GM12878 (cell line): Measurements from ENCODE around the gene DDX10. TPM values are rescaled to one million over a fixed set of nuclear protein-coding genes. Genes with fewer than 3 reads are reported as not detected.

Experiments
- ATAC-seq: fragments of 200-7000 bp; cut with Tn5 transposase; 3 replicates; pipeline ENCODE4 v1.9.1; 2020; ENCODE audit warnings: mild to moderate bottlenecking, moderate library complexity
- BruUV-seq: library from RNA; stranded (reverse); fragments of 400-500 nt; replicated peaks from 2 replicates; lab custom pipeline; 2021; lab: Mats Ljungman, UMichigan
- CTCF ChIA-PET: fragments of 300-600 bp; sonication (Branson Sonifier 250); formaldehyde crosslinking; extraction: SDS; loops from one replicate; lab custom pipeline; 2021; ENCODE audit warnings: inconsistent platforms; lab: Yijun Ruan, JAX
- POLR2A ChIA-PET: fragments of 350-600 bp; formaldehyde crosslinking; extraction: SDS; loops from one replicate; lab custom pipeline; 2021; ENCODE audit warnings: inconsistent platforms; lab: Charles Lee
- RAD21 ChIA-PET: fragments of 300-600 bp; sonication (Branson Sonifier 250); formaldehyde crosslinking; loops from one replicate; lab custom pipeline; 2023; ENCODE audit warnings: antibody characterized with exemption; ENCODE audit not compliant: unreplicated experiment; lab: Charles Lee
- SMC1A ChIA-PET: fragments of 300-600 bp; sonication (Branson Sonifier 250); formaldehyde crosslinking; loops from one replicate; lab custom pipeline; 2023; ENCODE audit not compliant: unreplicated experiment, uncharacterized antibody; lab: Charles Lee
- DNase-seq: peaks from one replicate; pipeline ENCODE4 v3.0.0-alpha.2; 2011; ENCODE audit warnings: low read depth, low spot score
- FAIRE-seq: peaks from 3 replicates; lab custom pipeline; 2011; peaks lifted over from hg19 to GRCh38; lab: Jason Lieb, UNC
- H2AFZ ChIP-seq: 2 replicates; pipeline ENCODE4 v1.6.0; 2011; ENCODE audit warnings: low read depth, low read length, control low read depth; ENCODE audit not compliant: control insufficient read depth
- H3K27ac ChIP-seq: 2 replicates; pipeline ENCODE4 v1.5.1; 2011; ENCODE audit warnings: control low read depth; ENCODE audit not compliant: control insufficient read depth, insufficient read depth
- H3K27me3 ChIP-seq, 2 experiments: replicated peaks in 1 of 2; 2 replicates each; pipeline versions ENCODE4 v1.6.0 to v1.6.1; 2011; ENCODE audit warnings: low read length in 1 of 2; ENCODE audit not compliant: control insufficient read depth in 2 of 2, insufficient read depth in 2 of 2
- H3K36me3 ChIP-seq, 2 experiments: 2 replicates each; pipeline ENCODE4 v1.5.1; 2011; ENCODE audit warnings: low read length in 1 of 2; ENCODE audit not compliant: control insufficient read depth in 2 of 2, insufficient read depth in 2 of 2
- H3K4me1 ChIP-seq: 2 replicates; pipeline ENCODE4 v1.6.1; 2011; ENCODE audit warnings: mild to moderate bottlenecking, low read length, moderate library complexity, mixed read lengths; ENCODE audit not compliant: control insufficient read depth, insufficient read depth
- H3K4me2 ChIP-seq: 2 replicates; pipeline ENCODE4 v1.6.0; 2011; ENCODE audit warnings: control low read depth; ENCODE audit not compliant: control insufficient read depth, insufficient read depth
- H3K4me3 ChIP-seq: fragments of 200-600 bp; sonication (generic); 2 replicates; pipeline ENCODE4 v1.5.1; 2016
- H3K79me2 ChIP-seq: 2 replicates; pipeline ENCODE4 v1.6.0; 2011; ENCODE audit warnings: low read length; ENCODE audit not compliant: control insufficient read depth, insufficient read depth
- H3K9ac ChIP-seq: 2 replicates; pipeline ENCODE4 v1.8.0; 2011; ENCODE audit warnings: low read length, control low read depth, mixed read lengths; ENCODE audit not compliant: control insufficient read depth, insufficient read depth
- H3K9me3 ChIP-seq: replicated peaks from 3 replicates; pipeline ENCODE4 v1.5.1; 2011; ENCODE audit warnings: mild to moderate bottlenecking, low read length; ENCODE audit not compliant: control insufficient read depth, insufficient read depth
- H4K20me1 ChIP-seq: 2 replicates; pipeline ENCODE4 v1.6.0; 2011; ENCODE audit not compliant: control insufficient read depth, insufficient read depth
- BACH1 ChIP-seq: fragments of 450-650 bp; IDR thresholded peaks from 2 replicates; pipeline ENCODE4 v1.6.1; 2017; ENCODE audit warnings: mild to moderate bottlenecking, borderline replicate concordance
- CHD2 ChIP-seq: IDR thresholded peaks from 2 replicates; pipeline ENCODE4 v1.6.1; 2011; ENCODE audit warnings: low read depth, low read length, improper control_type of control experiment, borderline replicate concordance
- EP300 ChIP-seq, 2 experiments: fragments of 150-350 bp in 1 of 2; IDR thresholded peaks; 2 replicates each; pipeline ENCODE4 v1.6.1; 2011 to 2012; ENCODE audit warnings: low read depth in 2 of 2, low read length in 2 of 2, borderline replicate concordance in 1 of 2, improper control_type of control experiment in 1 of 2, inconsistent platforms in 1 of 2; ENCODE audit not compliant: control insufficient read depth in 1 of 2
- NR2C1 ChIP-seq: fragments of 450-650 bp; IDR thresholded peaks from 2 replicates; pipeline ENCODE4 v1.6.1; 2017; ENCODE audit warnings: antibody characterized with exemption, mild to moderate bottlenecking, moderate library complexity
- YY1 ChIP-seq: IDR thresholded peaks from 2 replicates; pipeline ENCODE4 v1.6.1; 2011; ENCODE audit warnings: low read depth, mild to moderate bottlenecking, low read length
- WGBS: methylation state at CpG from one replicate; pipeline ENCODE4 v1.1.6; 2016; ENCODE audit warnings: low lambda C conversion rate; ENCODE audit not compliant: insufficient replicate concordance, insufficient coverage; ENCODE audit errors: missing lambda C conversion rate; 5-methylcytosine and 5-hydroxymethylcytosine counted together
- in situ Hi-C: fragments of 300-500 bp; cut with MboI; formaldehyde crosslinking; loops from 9 replicates; pipeline ENCODE4 v1.14.3; 2018; ENCODE audit warnings: mixed read lengths
- intact Hi-C: fragments of 100-400 bp; cut with micrococcal nuclease; formaldehyde crosslinking; loops from one replicate; pipeline ENCODE4 v1.14.2; 2022; ENCODE audit not compliant: unreplicated experiment
- polyA plus RNA-seq, 11 experiments: library from polyadenylated mRNA; depleted of rRNA in 4 of 11; unstranded in 6 of 11; stranded (reverse) in 5 of 11; fragments of >200 nt; fragmentation: Nextera tagmentation in 4 of 11; fragmentation: Illumina TruSeq in 1 of 11; extraction: Ambion mirVana in 4 of 11; extraction: Trizol in 1 of 11; gene quantifications; 1 replicate in 1 of 11; 2 replicates in 10 of 11; pipeline versions ENCODE4 v1.2.1 to v1.2.3, GENCODE V29; 2011 to 2016; ENCODE audit warnings: inconsistent platforms in 2 of 11, missing spikeins in 2 of 11, low read depth in 1 of 11
- total RNA-seq, 4 experiments: library from RNA; depleted of rRNA in 3 of 4; stranded (reverse); fragments of >200 nt in 3 of 4; fragmentation: Illumina TruSeq in 1 of 4; extraction: Trizol in 1 of 4; gene quantifications; 2 replicates each; pipeline versions ENCODE4 v1.2.1 to v1.2.3, GENCODE V29; 2013 to 2021
- TF ChIP-seq, protein P1 (sequence below): fragments of 450-650 bp; conservative IDR thresholded peaks from 2 replicates; pipeline ENCODE4 v1.6.1; 2017; ENCODE audit warnings: mild to moderate bottlenecking, moderate library complexity
- TF ChIP-seq, protein P2 (sequence below): fragments of 450-650 bp; IDR thresholded peaks from 2 replicates; pipeline ENCODE4 v1.6.1; 2018; ENCODE audit warnings: borderline replicate concordance, mild to moderate bottlenecking; ENCODE audit not compliant: partially characterized antibody
- TF ChIP-seq, protein P3 (sequence below): fragments of 150-350 bp; IDR thresholded peaks from 2 replicates; pipeline ENCODE4 v1.6.1; 2016; ENCODE audit warnings: low read depth, low read length
- TF ChIP-seq, protein P4 (sequence below): fragments of 450-650 bp; IDR thresholded peaks from 2 replicates; pipeline ENCODE4 v1.6.1; 2017; ENCODE audit warnings: low read depth, mild to moderate bottlenecking, moderate library complexity
- TF ChIP-seq, protein P5 (sequence below): IDR thresholded peaks from 2 replicates; pipeline ENCODE4 v1.6.1; 2012; ENCODE audit warnings: low read depth, low read length, improper control_type of control experiment

Gene DDX10
- total and polyA plus RNA-seq, 10 of the 15 experiments (the other 5 are each of a cell fraction or from before 2014, with no cell fraction given): 20.9 to 51.5 (median 31.9) TPM

DNA sequence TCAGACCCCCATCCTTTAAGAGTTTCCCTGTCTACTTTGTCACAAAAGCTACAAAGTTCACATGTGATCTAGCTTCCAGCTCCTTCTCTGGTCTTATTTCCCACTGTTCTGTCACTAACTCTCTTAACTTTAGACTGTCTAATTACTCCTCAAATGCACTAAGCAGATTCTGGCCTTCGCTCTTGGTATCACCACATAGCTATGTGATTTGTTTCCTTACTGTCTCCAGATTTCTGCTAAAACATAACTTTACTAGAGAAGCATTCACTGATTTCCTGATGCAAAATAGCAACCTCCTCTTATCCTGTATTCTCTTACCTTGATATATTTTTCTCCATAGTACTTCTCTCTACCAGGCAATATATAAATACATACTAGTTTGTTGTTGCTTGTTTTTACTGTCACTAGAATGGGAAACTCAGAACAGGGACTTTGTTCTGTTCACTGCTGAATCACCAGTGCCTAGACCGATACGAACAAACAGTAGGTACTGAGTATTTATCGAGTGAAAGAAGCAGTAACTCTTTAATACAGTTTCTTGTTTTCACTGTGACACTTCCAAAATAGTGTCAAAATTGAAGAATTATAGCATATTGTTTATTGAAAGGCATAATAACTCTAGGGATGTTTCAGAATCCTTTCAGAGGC is 205.6 kb downstream of the DDX10 start:
- Histone ChIP-seq H3K27me3 (no peaks in the 10 kb centered on the region), H4K20me1 (no peaks in the 10 kb centered on the region), H3K27ac (no peak overlapping the region), H3K4me2 (no peak overlapping the region), H2AFZ (no peak overlapping the region), H3K4me1 (no peaks in the 10 kb centered on the region), H3K79me2 (no peaks in the 10 kb centered on the region), H3K9ac (no peak overlapping the region), H3K4me3 (no peak overlapping the region), H3K36me3 (no peaks in the 10 kb centered on the region), H3K9me3 (no peaks in the 10 kb centered on the region)
- RAD21 ChIA-PET: interaction anchor here (0.9 to 4.9 kb wide), 4 partner anchors 26 to 172 kb away, joined by 3 to 37 read pairs (median 4); no protein-coding TSS in a partner anchor
- intact Hi-C loops: loop anchor here (1.0 kb wide), 1 partner anchor 172 kb away; no protein-coding TSS in a partner anchor
- in situ Hi-C loops: loop anchor here (5.0 kb wide), 1 partner anchor 173 kb away; no protein-coding TSS in a partner anchor
- DNase-seq: no peak
- no peak for FAIRE-seq
- no TSS peak for BruUV-seq
- WGBS: 98% methylated on average over 4 of the region's 4 CpGs
- CTCF ChIA-PET: interaction anchor here (0.7 to 6.3 kb wide), 10 partner anchors 10 to 173 kb away, joined by 3 to 50 read pairs (median 4); no protein-coding TSS in a partner anchor
- SMC1A ChIA-PET: interaction anchor here (0.7 to 2.5 kb wide), 9 partner anchors 17 to 188 kb away, joined by 3 to 20 read pairs (median 4); no protein-coding TSS in a partner anchor
- no peak for ATAC-seq
- POLR2A ChIA-PET: interaction anchor here (0.6 kb wide), 1 partner anchor 156 kb away, joined by 3 read pairs; no protein-coding TSS in a partner anchor
- TF ChIP-seq, protein P1, sequence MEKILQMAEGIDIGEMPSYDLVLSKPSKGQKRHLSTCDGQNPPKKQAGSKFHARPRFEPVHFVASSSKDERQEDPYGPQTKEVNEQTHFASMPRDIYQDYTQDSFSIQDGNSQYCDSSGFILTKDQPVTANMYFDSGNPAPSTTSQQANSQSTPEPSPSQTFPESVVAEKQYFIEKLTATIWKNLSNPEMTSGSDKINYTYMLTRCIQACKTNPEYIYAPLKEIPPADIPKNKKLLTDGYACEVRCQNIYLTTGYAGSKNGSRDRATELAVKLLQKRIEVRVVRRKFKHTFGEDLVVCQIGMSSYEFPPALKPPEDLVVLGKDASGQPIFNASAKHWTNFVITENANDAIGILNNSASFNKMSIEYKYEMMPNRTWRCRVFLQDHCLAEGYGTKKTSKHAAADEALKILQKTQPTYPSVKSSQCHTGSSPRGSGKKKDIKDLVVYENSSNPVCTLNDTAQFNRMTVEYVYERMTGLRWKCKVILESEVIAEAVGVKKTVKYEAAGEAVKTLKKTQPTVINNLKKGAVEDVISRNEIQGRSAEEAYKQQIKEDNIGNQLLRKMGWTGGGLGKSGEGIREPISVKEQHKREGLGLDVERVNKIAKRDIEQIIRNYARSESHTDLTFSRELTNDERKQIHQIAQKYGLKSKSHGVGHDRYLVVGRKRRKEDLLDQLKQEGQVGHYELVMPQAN: no peak
- TF ChIP-seq, protein P2, sequence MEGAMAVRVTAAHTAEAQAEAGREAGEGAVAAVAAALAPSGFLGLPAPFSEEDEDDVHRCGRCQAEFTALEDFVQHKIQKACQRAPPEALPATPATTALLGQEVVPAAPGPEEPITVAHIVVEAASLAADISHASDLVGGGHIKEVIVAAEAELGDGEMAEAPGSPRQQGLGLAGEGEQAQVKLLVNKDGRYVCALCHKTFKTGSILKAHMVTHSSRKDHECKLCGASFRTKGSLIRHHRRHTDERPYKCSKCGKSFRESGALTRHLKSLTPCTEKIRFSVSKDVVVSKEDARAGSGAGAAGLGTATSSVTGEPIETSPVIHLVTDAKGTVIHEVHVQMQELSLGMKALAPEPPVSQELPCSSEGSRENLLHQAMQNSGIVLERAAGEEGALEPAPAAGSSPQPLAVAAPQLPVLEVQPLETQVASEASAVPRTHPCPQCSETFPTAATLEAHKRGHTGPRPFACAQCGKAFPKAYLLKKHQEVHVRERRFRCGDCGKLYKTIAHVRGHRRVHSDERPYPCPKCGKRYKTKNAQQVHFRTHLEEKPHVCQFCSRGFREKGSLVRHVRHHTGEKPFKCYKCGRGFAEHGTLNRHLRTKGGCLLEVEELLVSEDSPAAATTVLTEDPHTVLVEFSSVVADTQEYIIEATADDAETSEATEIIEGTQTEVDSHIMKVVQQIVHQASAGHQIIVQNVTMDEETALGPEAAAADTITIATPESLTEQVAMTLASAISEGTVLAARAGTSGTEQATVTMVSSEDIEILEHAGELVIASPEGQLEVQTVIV: no peak
- no peak for TF ChIP-seq CHD2
- no peak for TF ChIP-seq NR2C1
- TF ChIP-seq, protein P3, sequence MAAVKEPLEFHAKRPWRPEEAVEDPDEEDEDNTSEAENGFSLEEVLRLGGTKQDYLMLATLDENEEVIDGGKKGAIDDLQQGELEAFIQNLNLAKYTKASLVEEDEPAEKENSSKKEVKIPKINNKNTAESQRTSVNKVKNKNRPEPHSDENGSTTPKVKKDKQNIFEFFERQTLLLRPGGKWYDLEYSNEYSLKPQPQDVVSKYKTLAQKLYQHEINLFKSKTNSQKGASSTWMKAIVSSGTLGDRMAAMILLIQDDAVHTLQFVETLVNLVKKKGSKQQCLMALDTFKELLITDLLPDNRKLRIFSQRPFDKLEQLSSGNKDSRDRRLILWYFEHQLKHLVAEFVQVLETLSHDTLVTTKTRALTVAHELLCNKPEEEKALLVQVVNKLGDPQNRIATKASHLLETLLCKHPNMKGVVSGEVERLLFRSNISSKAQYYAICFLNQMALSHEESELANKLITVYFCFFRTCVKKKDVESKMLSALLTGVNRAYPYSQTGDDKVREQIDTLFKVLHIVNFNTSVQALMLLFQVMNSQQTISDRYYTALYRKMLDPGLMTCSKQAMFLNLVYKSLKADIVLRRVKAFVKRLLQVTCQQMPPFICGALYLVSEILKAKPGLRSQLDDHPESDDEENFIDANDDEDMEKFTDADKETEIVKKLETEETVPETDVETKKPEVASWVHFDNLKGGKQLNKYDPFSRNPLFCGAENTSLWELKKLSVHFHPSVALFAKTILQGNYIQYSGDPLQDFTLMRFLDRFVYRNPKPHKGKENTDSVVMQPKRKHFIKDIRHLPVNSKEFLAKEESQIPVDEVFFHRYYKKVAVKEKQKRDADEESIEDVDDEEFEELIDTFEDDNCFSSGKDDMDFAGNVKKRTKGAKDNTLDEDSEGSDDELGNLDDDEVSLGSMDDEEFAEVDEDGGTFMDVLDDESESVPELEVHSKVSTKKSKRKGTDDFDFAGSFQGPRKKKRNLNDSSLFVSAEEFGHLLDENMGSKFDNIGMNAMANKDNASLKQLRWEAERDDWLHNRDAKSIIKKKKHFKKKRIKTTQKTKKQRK: no peak
- no peak for TF ChIP-seq YY1
- TF ChIP-seq EP300 (IDR thresholded peaks at IDR 0.05; ENCODE audit: borderline replicate concordance in 1 of 2, control insufficient read depth in 1 of 2, low read depth in 2 of 2, low read length in 2 of 2): no peak
- no peak for TF ChIP-seq BACH1
- TF ChIP-seq, protein P4, sequence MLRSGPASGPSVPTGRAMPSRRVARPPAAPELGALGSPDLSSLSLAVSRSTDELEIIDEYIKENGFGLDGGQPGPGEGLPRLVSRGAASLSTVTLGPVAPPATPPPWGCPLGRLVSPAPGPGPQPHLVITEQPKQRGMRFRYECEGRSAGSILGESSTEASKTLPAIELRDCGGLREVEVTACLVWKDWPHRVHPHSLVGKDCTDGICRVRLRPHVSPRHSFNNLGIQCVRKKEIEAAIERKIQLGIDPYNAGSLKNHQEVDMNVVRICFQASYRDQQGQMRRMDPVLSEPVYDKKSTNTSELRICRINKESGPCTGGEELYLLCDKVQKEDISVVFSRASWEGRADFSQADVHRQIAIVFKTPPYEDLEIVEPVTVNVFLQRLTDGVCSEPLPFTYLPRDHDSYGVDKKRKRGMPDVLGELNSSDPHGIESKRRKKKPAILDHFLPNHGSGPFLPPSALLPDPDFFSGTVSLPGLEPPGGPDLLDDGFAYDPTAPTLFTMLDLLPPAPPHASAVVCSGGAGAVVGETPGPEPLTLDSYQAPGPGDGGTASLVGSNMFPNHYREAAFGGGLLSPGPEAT: no peak
- TF ChIP-seq, protein P5, sequence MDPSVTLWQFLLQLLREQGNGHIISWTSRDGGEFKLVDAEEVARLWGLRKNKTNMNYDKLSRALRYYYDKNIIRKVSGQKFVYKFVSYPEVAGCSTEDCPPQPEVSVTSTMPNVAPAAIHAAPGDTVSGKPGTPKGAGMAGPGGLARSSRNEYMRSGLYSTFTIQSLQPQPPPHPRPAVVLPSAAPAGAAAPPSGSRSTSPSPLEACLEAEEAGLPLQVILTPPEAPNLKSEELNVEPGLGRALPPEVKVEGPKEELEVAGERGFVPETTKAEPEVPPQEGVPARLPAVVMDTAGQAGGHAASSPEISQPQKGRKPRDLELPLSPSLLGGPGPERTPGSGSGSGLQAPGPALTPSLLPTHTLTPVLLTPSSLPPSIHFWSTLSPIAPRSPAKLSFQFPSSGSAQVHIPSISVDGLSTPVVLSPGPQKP: no peak
